NCI-H1417 treated with DMSO at 0.1 percent for 48 hours (cell line): ENCODE data around the gene RBM5.

ENCODE experiments used
- DNase-seq: peaks from one replicate; lab custom pipeline; 2025; lab: John Stamatoyannopoulos, UW

RBM5 gene

DNA sequence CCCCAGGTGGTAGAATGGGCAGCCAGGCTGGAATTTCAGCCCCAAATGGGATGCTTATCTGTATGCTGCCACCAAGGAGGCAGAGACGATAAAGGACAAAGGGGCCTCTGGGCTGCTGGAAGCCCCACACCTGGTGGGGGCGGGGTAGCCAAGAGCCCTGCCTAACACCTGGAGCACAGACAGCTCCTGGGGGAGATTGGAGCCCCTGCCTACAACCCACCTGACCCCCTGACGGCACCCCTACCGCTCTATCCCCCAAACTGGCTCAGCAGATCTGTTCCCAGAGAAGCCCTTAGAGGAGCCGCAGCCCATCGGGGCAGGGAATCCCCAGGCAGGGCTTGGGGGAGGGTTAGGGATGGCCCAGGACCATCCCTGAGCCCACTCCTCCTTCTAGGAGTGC, 50.6 kb downstream of the RBM5 start:
- DNase-seq = no peak

DNA sequence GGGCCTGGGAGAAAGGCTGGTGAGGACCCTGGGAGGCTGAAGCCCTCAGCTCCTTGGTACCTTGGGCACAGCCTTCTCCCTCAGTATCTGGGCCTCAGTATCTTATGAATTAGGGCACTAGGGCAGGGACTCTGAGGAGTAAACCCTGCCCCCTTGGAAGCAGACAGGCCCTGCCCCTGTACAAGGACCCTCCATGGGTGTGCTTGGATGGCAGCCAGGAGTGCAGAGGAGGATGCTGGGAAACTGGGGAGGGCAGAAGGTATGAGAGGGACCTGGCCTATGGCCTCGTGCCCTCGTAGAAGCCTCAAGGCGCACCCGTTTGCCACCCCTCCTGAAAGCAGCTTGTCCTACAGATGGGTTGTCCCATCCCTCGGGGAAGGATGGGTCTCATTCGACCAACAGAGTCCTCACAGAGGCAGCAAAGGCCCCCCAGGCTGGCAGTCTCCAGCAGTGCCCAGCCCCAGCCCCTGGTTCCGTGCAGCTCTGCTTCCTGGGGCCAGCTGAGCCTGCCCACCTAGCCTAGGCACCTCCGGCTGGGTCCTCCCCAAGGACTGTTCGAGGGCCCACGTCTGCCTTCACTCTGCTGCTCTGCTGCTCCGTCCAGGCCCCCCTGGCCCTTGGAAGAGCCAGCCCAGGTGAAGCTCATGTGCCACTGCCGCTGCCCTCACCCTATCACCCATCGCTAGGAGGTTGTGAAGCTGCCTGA, 51.2 kb downstream of the RBM5 start:
- DNase-seq = no peak

DNA sequence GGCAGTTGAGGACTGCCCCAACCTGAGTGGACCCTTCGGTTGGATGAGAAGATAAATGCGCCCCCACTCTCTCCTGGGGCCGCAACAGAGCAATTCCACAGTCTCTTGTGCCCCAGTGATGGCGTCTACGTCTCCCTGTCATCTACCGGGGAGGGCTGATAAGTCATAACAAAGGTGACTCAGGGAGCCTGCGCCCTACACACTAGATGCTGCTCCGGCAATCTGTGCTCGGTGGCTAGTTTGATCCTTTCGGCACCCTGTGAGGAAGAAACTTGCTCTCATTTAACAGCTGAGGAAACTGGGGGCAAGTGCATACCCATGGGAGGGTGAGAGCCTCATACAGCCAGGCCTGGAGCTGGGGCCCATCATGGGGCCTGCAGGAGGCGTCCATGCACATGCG, 52.3 kb downstream of the RBM5 start:
- DNase-seq = no peak

DNA sequence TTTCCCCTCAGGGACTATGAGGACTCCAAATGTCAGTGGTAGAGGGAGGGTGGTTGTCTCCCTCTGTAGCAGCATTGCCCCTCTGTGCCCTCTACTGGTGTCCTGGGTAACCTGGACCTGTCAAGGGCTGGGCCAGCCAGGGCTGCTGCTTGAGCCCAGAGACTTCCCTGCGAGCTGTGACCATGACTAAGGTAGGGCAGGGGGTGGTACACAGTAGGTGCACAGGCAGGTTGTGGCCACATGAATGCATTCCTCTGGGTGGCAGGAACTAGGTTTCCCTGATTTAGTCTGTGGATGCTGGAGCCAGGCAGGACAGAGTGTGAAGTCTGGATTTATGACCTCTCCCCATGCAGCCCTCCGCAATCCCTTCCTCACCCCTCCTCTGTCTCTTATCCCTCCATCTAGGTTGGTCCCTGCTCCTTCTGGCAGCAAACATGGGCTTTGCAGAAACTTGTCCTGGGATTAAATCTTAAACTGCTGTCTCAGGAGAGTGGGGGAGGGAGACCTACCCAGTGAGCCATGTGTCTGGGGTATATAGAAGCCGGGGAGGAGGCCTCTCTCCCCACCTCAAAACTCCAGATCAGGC, 57.7 kb downstream of the RBM5 start:
- no peak for DNase-seq

DNA sequence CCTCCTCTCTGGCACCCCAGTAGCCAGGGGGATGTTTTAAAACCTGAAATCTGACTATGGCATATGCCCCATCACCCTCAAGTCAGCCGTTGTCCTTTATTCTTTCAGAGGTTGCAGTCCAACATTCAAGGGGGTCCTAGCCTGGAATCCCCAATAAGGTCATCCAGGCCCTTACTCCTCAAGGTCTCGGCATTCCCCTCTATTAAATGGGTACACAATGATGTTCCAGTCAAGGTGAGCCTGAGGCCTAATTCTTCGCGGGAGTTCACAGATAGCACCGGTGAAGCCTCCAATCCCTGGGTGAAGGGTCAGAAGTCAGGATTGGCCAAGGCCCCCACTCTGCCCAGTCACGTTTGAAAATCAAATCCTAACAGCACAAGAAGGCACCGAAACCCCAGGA, 58.3 kb downstream of the RBM5 start:
- DNase-seq = no peak

DNA sequence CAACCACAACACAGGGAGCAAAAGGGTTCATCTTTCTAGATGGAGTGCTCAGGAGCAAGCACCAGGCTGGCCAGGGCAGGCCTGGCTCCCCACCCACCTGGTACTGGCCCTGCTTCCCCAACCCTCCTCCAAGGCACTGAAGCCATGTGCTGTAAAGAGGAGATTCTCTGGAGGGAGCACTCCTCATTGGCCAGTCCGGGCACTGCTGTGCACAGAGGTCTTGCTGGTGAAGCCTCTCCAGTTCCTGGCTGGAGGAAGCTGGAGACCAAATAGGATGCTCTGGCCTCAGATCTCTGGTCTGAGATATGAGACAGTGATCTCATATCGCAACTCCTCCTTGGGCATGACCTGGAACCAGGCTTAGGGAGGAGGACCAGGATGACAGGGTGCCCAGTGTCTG, 58.7 kb downstream of the RBM5 start:
- DNase-seq = no peak

DNA sequence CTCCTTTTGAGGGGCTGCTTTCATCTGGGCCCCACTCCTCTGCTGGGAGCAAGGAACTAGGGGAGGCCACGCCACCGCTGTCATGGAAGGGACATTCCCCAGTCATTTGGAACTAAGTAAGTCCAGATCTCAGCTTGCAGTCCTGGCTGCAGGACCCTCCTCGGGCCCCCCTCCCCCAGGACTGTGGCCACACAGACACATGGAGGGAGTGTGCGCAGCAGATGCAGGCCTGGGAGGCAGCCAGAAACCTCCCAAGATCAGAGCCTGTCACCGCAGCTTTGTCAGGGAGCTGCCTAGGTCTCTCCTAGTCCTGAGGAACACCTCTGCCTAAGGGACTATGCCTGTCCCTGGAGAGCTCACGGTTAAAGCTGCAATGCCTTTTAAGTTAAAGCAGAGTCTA, 59.1 kb downstream of the RBM5 start:
- no peak for DNase-seq

DNA sequence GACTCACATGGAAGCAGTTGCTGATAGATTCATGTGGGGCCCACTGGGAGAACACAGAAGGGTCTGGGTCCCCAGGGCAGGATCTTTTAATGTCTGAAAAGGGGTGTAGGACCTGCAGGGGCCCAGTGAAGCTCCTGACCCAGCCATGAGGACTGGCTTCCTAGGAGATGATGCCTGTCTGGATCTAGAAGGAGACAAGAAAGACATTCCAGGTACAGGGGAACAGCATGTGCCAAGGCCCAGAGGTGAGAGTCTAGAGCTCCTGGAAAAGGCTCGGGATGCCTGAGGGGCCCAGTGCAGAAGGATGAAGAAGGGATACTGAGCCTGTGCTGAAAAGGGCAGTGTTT, 61.7 kb downstream of the RBM5 start:
- no peak for DNase-seq

DNA sequence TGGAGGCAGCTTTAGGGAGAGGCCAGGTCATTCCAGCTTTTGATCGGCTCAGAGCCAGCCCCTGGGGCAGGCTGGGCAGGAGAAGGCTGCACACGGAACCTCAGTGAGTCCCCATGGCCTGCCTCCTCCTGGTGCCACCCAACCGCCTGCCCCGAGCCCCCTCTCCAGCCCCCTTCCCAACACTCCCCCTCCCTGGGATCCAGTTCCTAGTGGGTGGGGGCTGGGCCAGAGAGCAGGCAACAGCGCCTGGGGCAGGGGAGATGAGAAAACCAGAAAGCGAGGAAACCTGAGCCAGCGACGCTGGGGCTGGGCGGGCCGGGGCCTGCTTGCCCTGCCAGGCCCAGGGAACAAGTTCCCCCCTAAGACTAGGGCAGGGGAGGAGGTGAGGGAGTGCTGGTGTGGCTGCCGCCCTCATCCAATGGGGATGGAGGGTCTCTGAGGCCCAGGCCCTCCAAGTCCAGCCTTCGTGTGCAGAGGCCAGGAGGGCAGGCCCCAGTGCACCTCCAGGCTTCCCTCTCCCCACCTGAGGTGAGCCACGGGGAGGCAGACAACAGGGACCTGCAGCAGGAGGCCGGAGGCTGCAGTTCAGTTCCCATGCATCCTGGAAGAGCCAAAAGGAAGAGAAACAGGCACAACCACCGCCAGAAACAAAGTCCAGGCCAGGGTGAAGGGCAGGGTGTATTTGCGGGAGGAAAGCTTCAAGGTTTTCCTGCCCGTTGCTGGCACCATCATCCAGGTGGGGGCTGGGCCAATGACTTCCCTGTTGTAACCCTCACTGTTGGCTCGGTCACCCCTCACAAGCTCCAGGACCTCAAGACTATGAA, 62.4 kb downstream of the RBM5 start:
- DNase-seq = no peak

DNA sequence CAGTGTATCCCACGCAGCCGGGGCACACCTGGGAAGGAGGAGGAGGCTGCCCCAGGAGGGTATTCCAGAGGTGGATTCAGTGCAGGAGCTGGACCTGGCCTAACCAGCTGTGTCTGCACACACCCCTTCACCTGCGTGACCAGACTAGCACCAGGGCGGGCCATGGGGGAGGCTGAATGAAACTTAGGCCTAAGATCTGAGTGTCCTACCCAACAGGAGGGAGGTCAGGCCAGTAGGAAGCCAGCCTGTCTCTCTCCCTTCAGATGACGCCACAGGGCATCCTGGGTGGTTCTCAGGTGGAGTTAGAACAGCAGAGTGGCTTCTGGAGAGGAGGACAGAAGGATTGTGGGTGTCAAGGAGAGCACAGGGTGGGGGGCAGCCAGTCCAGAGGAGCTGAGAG, 63.0 kb downstream of the RBM5 start:
- DNase-seq = no peak

DNA sequence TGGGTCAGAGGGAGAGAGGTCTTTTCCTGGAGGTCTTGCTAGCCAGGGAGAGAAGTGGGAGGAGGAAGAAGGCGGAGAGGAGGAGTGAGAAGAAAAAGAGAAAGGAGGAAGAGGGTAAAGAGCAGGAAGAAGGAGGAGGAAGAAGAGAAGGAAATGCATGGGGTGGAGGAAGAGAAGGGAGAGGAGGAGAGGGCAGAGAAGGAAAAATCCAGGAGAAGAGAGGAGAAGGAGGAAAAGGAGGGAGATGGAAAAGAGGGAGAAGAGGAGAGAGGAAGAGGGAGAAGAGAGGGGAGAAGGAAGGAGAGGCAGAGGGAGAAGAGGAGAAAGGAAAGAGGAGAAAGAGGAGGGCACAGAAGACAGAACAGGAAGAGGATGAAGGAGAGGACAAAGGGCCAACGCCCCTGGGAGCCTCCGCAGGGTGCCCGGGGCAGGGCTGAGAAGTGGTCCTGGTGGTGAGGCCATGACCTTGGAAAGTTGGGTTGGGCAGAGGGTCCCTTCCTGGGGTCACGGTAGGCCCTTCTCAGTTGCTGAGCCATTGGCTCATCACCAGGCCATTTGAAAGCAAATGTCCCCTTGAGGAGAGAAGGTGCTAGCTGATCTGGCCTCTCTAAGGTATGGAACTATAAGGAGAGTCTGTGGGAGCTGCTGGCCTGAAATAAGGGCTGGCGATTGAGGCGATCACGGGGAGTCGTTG, 65.2 kb downstream of the RBM5 start:
- no peak for DNase-seq

DNA sequence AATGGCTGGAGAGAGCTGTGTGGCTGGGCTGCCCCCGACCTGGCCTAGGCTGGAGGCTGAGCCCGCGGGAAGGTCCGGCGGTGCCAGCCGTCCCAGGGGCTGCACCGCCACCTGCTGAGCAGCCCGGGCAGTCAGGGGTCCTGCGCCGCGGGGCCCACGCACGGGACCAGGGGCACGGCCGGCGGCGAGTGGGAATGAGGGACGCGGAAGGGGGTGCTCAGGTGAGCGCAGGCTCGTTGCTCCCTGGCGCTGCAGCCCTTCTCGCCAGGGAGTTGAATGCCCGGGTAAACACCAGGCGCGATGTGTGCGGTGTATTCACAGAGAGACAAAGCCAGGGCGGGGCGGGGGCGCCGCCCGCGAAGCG, 65.7 kb downstream of the RBM5 start:
- DNase-seq = no peak

DNA sequence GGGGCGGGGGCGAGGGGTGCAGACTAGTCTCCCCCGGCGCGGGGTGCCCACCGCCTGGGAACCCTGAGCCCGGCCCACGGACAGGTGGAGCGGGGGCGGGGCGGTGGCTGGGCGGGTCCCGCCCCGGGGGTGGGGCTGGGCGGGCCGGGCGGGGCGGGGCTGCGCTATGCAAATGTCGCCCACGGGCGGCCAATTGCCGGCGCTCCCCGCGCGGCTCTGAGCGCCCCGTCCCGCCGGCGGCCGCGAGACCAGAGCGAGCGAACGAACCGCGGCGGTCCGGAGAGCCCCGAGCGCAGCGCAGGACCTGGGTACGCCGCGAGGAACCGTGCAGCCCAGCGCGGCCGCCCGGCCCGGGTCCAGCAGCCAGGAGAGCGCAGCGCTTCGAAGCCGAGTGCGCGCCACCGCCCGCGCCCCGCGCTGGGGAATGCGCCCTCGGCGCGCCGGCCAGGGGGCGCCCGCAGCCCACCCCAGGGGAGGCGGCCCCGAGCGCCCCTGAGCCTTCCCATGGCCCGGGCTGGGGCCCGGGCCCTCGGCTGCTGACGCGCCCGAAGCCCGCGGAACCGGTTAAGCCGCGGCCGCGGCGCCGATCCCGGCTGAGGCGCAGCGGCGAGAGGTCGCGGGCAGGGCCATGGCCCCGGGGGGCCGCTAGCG, 66.2 kb downstream of the RBM5 start, which contains the start of gene SEMA3F:
Gene SEMA3F, plus strand, starts transcription at position 485 of the 651 bp plus-strand sequence. CDS start 4,299 bp downstream, outside the sequence.
- no peak for DNase-seq

DNA sequence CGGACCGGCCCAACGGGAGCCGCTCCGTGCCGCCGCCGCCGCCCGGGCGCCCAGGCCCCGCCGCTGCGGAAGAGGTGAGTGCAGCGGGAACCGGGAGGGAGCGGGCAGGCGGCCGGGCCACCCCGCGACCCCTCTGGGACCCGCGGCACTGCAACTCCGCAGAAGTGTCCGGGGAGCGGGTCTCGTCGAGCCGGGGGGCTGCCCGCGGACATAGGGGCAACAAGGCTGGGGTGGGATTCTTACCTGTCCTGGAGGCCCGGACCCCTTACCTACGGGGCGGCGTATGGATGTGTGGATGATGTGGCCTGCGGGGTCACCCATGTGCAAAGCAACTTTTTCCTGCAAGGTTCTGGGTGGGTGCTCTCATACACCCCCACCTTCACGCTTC, 66.8 kb downstream of the RBM5 start:
- no peak for DNase-seq

DNA sequence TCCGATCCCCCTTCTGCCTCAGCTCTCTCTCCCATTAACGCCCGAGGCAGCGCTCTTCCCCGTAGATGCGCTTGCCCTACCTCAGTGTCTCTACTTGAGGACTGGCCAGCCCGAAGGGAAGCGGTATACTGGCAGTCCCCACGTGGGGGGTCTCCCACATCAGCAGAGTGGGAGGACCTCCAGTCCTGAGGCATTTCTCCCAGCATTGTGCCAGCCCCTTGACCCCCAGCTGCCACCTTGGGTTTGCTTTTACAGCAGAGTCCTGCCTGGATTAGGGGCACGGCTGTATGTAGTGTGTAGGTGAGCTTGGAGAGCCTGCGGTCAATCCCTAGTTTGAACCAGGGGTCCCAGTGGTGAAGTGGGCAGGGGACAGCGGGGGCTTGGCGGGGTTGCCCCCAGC, 67.2 kb downstream of the RBM5 start:
- no peak for DNase-seq

DNA sequence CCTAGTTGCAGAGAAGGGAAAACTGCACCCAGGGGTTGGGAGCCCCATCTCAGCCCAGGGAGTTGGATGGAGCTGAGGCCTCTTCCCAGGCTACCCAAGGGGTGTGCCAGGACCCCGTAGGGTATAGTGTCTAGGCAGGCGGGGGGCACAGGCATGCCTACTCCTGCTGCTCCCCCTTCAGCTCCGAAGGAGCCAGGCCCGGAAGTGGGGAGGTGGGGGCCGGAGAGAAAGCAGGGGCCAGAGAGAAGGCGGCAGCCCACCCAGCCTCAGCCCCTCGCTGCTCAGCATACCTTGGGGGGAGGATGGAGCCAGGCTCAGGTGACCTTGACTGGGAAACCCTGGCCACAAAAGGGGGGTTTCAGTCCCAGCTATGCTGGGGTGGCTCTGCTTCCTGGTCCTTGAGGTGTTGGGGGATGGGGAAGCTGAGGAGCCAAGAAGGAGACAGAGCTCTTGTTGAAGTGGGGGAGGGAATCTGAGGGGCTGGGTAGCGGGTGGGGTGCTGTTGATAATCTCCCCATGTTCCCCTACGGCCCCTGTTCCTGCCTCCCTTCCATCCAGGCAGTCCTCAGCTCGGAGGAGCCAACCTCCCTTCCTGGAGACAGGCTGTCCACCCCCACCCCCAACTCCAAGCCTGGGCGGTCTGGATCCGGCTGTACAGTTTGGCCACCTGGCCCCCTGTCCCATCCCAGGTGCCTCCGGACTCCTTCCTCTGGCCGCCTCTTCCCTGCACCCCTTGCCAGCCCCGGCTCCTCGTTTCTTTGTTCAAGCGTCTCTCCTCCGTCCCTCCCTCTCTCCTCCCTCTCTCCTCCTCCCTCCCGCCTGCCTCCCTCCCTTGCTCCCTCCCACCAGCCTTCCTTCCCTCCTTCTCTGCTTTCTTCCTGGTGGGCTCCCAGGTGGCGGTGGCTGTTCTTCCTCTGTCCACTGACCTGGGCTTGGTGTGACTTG, 68.1 kb downstream of the RBM5 start:
- no peak for DNase-seq

DNA sequence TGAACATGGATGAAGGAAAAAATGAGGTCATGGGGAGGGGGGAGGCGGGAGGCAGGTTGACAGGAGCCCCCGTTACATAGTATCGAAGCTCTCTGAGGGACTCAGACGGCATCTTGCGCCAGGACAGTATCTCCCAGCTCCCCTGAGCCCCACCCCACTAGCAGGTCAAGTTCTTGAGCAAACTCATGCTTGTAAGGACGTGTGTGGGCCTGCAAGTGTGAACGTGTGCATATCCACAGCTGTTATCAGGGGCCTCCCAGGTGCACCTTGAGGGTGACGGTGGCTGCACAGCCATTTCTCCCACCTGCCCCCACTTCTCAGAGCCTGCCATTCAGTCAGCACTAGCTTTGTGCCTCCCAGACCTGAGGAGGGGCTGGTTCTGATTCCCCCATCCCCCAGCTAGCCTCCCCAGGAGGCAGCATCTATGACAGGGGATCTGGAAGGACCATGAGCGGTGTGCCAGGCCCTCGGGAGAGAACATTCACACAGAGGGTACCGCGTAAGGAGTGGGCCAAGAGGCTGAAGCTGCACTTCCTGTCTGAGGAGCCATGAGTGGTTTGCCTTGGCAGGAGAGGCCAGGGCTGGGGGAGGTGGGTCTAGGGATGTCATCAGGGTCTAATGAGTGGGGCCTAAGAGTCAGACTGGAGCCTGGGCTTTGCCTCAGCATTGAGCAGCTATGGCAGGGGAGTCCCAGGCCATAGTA, 69.3 kb downstream of the RBM5 start:
- no peak for DNase-seq

DNA sequence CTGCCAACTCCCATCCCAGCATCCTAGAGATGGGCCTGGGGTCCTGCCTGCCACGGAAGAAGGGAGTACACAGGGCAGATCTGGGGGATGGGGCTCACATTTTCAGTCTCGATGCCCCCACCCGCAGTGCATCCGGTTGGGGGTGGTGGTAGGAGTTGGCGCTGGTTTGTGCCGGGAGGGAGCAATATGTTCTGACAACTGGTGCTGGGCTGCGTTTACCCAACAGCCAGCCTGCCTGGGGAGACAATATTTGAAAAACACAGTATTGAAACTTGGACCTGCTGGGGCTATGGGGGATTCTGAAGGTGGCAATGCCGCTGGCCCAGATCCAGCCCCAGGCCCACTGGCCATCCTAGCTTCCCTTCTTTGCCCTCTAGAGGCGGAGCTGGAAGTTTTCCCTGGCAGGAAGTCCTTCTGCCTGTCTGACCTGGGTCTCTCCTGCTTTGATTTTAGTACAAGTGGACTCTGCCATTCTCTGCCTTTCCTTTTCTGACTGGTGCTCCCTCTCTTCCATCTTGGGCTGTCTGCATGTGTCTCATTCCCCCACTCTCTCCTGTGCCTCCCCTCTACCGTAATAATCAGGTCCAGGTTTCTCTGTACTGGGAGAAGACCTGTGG, 69.9 kb downstream of the RBM5 start:
- no peak for DNase-seq

DNA sequence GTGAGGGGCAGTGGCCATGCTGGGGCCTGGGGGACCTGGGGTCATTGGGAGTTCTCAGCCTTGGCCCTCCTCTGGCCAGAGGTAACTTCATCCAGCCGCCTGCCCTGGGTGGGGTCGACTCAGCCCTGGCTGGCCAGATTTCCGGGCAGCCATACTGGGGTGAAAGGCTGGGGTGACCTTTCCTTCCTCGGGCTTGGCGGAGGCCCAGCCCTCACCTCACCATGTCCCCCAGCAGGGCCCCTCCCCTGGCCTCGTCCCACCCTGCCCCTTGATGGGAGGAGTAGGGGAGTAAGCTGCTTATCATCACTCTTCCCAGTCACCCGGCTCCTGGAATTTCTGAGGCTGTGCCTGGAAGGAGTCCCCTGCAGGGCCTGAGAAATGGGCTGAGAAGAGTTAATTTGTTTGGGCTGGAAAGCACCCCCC, 71.9 kb downstream of the RBM5 start:
- DNase-seq = no peak

DNA sequence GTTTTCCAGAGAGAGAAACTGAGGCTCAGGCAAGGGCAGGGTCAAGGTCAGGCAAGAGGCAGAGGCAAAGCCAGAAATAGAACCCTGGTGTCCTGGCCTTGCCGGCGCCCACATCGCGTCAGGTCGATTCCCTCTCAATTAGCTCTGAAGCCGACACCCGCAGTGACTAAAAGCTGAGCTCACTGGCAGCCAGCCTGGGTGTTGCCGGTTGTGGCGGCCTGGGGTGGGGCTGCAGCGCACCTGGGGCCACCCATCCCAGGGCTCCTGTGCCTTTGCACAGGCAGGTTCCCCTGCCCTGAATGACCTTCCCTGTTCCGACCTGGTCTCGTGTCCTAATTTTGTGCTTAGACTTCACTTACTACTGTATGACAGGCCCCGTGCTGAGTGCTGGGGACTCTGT, 72.6 kb downstream of the RBM5 start:
- DNase-seq = no peak
